ENCODE results near the gene CISD3.

DNA sequence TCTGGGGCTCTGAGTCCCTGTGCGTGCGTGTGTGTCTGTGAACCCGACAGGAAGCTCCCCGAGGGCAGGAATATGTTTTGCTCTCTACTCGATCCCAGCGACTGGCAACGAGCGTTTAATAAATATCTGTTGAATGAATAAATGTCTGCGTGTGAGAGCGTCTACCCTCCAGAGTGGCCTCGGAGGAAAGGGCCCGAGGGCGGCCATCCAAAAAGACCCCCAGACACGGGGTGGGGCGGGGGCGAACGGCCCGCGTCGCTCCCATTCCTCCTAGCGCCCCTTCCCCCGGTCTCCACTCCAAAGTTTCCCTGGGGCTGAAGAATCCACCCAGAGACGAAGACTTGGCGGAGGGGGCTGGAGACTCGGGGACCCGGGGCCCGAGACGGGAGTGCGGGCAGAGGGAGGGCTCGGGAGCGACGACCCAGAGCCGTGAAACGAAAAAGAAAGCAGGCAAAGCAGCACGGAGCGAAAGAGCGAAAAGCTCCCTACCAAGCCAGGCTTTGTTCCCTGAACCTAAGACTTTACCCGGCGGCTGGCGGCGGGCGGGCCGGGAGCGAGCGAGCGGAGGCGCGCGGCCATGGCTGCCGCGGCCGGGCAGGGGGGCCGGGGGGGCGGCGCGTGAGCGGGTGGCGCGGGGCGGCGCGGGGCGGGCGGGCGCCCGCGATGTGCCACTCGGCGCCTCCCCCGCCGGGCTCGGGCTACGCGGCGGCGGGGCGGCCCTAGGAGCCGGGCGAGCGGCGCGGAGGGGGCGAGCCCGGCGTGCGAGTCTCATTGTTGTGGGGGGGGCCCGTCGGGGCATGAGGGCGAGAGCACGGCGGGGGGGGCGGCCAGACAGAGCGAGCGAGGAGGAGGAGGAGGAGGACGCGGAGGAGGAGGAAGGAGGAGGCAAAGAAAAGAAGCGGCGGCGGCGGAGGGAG is 25.3 kb upstream of the CISD3 start, which contains the start of gene MLLT6:
- TF ChIP-seq, protein P1, sequence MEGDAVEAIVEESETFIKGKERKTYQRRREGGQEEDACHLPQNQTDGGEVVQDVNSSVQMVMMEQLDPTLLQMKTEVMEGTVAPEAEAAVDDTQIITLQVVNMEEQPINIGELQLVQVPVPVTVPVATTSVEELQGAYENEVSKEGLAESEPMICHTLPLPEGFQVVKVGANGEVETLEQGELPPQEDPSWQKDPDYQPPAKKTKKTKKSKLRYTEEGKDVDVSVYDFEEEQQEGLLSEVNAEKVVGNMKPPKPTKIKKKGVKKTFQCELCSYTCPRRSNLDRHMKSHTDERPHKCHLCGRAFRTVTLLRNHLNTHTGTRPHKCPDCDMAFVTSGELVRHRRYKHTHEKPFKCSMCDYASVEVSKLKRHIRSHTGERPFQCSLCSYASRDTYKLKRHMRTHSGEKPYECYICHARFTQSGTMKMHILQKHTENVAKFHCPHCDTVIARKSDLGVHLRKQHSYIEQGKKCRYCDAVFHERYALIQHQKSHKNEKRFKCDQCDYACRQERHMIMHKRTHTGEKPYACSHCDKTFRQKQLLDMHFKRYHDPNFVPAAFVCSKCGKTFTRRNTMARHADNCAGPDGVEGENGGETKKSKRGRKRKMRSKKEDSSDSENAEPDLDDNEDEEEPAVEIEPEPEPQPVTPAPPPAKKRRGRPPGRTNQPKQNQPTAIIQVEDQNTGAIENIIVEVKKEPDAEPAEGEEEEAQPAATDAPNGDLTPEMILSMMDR (IDR thresholded peaks at IDR 0.05; ENCODE audit: low read depth, low read length, missing input control): no peak
- peak; percentile 29 for TF ChIP-seq TAF1 (conservative IDR thresholded peaks at IDR 0.05)
- TF ChIP-seq RAD21 (IDR thresholded peaks at IDR 0.05): no peak
- TF ChIP-seq EGR1 (IDR thresholded peaks at IDR 0.05; ENCODE audit: low read depth in 2 of 2): no peak

All from liver (tissue), 3 donors.